ENCODE measurements around the gene CSMD2.

Gene CSMD2

GRCh38 chr1:33805988-33806387, 359.0 kb downstream of the CSMD2 start:
- no peak for DNase-seq

- no peak for DNase-seq
Observed at GRCh38 chr1:33802268-33802667, 362.8 kb downstream of the CSMD2 start.

GRCh38 chr1:33797849-33798248, 367.2 kb downstream of the CSMD2 start:
- peak; percentile 5 for DNase-seq

DNA sequence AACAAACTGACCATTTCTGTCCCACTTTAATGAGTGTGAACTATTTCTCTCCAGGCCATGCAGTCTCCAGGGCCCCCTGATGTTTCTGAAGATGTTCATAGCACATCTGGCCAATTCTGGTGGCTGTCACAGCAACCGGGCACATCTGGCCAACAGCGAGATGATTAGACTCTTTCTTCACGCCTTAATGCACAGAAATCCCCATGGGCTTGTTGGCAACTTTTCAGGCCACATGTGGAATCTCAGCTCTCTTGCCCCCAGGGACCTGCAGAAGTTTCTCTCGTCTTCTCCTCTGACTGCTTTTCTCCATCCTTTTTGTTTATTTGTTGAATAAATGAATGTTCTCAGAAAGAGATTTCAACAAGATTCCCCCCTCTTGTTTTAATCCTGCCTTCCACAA, 372.4 kb downstream of the CSMD2 start:
- DNase-seq, result peak; percentile 11

DNA sequence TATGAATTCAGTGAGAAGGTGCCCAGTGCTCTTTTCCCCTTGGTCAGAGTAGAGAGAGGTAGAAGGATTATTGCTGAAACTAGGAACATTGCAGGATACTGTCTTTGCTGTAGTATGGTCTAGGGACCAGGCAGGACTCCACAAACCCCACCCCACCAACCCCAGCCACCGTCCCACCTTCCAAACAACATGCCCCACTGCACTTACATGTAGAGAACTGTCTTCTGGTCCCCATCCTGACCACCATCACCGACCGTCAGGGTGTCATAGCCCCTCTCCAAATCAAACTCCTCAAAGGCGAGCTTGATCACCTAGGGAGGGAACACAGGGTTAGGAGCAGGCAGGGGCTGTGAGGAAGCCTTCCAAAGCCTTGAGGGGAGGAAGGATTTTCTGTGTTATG, 372.8 kb downstream of the CSMD2 start:
- DNase-seq, result no peak

DNA sequence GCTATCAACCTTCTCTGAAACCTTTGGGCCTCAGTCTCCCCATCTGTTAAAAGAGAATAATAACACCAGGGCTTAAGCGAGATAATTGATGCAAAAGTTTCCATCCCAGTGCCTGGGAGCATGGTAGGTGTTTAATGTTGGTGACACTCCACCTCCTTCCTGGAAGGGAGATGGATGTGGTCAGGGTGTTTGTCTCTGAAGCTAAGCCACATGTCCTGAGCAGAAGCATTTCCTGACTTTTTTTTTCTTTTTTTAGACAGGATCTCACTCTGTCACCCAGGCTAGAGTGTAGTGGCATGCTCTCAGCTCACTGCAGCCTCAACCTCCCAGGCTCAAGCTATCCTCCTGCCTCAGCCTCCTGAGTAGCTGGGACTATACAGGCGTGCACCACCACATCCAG, 373.8 kb downstream of the CSMD2 start:
- DNase-seq, result no peak

GRCh38 chr1:33790577-33790976, 374.5 kb downstream of the CSMD2 start:
- no peak for DNase-seq

GRCh38 chr1:33784876-33785275, 380.2 kb downstream of the CSMD2 start:
- no peak for DNase-seq

DNA sequence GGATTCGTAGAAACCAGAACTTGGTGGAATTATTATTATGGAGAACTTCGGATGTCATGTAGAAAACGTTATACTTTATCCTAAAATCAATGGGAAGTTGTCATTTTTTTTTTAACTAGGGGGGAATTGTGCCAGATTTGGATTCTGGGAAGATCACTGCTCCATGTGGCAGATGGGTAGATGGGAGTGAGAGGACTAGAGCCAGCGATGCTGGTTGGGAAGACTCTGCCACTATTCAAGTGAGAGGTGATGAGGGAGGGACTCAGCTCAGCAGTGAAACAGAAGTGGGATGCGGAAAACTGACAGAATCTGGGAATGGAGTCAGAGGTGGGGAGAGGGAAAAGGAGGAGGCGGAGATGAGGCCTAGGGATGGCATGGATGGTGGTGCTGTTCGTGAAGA, 382.3 kb downstream of the CSMD2 start:
- no peak for DNase-seq

GRCh38 chr1:33781652-33782051, 383.4 kb downstream of the CSMD2 start:
- DNase-seq, result no peak

DNA sequence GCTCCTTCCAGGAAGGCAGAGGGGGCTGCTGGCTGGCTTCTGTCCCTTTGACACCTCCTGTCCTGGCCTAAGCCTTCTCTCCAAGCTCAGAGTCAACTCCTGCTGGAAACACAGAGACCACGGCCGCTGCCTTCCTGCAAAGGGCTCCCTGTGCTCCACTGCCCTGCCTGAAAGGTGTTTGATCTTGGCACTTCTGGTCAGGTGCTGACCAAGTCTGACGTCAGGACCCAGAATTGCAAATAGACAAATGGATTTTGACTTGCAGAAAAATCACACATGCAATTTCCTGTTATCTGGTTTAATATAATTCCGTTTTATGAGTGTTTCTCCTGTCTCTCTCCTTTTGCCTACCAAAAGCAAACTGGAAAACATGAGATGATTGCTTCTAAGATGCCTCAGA, 387.7 kb downstream of the CSMD2 start:
- no peak for DNase-seq

GRCh38 chr1:33768821-33769220, 396.2 kb downstream of the CSMD2 start:
- DNase-seq, result no peak

DNA sequence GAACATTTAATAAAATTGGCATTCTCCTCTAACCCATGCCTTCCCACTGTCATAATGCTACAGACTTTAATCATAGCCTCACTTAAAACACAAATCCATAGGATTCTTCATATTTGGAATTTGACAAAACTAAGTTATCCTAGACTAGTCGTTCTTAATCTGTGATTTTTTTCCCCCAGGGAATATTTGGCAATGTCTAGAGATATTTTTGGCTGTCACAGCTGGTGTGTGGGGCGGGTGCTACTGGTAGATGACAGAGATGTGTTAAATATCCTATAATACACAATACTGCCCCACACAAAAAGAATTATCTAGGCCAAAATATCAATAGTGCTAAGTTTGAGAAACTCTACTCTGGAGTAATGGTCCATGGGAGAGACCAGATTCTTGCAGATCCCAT, 396.9 kb downstream of the CSMD2 start:
- no peak for DNase-seq

DNA sequence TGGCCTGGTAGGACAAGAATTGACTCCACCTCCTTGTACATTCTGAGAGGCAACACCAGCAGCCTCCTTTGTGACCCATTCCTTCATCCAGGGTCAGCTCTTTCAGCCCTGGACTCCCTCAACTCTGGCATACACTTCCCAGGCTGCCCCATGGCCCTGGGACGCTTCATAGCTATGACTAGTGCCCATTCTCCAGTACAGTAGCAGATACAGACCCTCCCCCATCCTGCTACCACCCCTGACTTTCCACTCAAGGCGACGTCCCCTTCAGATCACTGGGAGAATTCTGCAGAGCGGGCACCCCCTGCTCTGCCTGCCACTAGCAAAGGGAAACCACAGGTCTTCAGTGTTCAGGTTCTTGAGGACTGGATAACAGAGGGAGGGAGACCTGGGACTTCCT, 400.9 kb downstream of the CSMD2 start:
- DNase-seq, result no peak

DNA sequence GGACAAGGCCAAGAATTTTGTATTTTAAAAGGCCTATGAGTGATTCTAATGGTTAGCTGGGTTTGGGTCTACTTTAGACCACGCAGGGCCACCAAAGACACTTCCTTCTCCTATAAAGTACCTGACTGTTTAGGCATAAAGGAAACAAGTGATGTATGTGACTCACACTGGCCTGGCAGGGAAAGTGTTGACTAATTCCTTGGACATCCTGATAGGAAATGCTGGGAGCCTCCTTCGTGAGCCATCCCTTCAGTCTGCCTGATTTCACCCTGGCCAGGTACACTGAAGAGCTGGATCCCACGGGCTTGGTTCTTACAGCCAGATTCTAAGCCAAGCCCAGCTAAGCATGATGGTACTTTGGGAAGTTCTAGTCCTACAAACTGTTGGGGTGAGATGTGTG, 401.6 kb downstream of the CSMD2 start:
- DNase-seq, result peak; percentile 64

DNA sequence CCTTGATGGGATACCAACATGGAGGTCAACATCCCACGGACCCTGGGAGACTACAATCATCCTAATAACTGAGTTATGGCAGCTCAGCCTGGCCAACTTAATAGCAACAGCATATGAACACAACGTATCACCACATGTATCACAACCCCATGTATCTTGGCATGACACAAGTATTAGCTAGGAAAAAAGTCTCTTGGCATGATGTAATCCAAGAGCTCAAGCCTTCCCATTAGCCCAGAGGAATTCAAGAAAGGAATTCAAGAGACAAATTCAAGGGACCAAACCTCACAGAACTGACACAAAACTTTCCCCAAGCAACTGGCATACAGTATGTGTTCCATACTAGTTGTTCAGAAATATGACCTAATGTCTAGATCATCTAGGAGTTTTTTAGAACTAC, 402.1 kb downstream of the CSMD2 start:
- peak; percentile 51 for DNase-seq

DNA sequence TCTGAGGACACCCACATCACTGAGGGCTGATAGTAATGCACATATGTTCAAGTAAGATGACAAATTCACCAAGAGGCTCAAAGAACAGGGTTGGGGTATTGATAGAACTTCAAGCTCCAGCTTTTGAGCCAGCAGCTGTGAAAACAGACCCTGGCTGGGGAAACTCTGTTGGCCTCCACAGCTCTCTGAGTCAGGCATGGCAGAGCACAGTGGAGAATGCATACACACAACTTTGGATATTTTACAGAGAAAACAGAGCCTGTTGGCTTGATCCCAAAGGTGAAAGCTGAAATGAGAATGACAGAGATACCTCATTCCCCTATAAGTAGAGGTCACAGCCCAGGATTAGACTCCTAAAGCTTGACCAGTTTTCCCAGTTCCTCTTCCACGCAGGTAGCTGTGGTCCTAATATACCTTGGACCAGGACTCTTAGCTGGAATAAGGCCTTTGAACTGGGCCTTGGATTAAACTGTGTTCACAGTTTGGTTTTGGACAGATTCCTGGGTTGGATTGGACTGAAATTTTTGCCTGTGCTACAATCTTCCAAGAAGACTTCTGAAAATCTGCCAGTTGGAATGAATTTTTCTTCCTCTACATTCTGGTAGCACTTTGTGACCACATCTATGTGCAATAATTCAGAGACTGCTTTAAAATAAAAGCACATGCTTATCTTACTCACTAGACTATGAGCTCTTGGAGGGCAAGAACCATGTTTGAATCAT, 402.8 kb downstream of the CSMD2 start:
- peak; percentile 79 for DNase-seq

- DNase-seq, result peak; percentile 37
Observed at GRCh38 chr1:33758698-33759097, 406.3 kb downstream of the CSMD2 start.

- DNase-seq, result no peak
Observed at GRCh38 chr1:33753087-33753856, 411.8 kb downstream of the CSMD2 start.

- DNase-seq, result no peak
Observed at GRCh38 chr1:33745942-33746341, 419.1 kb downstream of the CSMD2 start.

DNA sequence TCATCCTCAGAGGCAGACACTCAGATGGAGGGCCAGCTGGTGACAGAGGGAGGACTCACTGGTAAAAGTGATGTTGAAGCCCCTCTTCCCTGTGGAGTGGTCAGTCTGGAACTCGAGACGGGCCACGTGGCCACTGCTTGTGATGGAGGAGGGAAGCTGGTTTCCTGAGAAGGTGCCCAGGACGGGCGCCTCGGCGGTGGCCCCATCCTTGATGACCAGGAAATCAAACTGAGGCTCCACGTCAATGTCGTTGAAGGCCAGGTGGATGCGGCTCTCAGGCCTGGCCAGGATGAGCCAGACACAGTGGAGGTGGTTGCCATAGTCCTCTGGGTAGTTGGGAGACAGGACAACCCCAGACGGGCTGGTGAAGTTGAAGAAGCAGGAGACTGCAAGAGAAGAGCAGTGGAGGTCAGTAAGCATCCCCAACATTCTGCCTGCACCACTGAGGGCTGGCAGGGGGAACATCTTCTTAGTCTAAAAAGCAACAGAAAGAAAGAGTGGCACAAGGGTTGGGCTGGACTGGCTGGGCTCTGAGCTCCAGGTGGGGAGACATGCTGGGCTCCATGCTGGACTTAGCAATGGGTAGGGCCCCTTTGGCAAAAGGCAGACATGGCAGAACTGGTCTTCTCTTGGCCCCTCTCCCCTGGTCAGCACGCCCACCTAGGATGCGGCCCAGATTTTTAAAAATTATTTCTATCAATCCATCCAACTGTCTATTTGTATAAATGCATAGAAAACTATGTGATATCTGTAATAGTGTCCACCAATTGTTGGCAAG, 421.6 kb downstream of the CSMD2 start:
- no peak for DNase-seq

DNA sequence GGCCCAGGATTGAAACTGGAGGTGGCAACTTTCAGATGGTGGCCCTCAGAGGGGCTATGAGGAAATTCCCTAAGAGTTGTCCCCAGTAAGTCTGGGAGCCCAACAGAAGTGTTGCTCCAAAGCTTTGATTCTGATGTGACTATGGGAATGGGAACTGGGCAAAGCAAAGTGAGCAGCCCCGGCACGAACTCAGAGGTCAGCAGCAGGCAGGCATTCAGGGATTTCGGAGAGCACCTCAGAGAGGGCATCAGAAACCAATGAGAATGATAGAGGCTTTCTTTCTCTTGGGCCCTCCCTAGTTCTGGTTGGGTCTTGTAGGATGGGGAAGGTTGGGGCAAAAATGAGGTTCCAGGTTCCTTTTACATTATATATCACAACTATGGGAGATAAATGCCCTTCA, 422.4 kb downstream of the CSMD2 start:
- no peak for DNase-seq

GRCh38 chr1:33741749-33742148, 423.3 kb downstream of the CSMD2 start:
- DNase-seq, result no peak
